ENCODE results near the gene NOS1AP.
"Not testable (repeated sequence)": the region's sequence is repeated elsewhere in the genome, so short reads cannot be mapped to it uniquely, and the experiment has no call there.

NOS1AP gene

GRCh38 chr1:162397943-162398560 lies 328.6 kb downstream of the NOS1AP start:
- DNase-seq = no peak

GRCh38 chr1:162398999-162399580 lies 329.6 kb downstream of the NOS1AP start:
- DNase-seq = no peak

- no peak for DNase-seq
These were observed 331.4 kb downstream of the NOS1AP start for GRCh38 chr1:162400790-162401355.

GRCh38 chr1:162404550-162405160 lies 335.2 kb downstream of the NOS1AP start:
- no peak for DNase-seq

GRCh38 chr1:162405800-162406199 lies 336.3 kb downstream of the NOS1AP start:
- no peak for DNase-seq

GRCh38 chr1:162406811-162407210 lies 337.3 kb downstream of the NOS1AP start:
- DNase-seq = no peak

- no peak for DNase-seq
These were observed 338.0 kb downstream of the NOS1AP start for GRCh38 chr1:162407539-162407938.

DNA sequence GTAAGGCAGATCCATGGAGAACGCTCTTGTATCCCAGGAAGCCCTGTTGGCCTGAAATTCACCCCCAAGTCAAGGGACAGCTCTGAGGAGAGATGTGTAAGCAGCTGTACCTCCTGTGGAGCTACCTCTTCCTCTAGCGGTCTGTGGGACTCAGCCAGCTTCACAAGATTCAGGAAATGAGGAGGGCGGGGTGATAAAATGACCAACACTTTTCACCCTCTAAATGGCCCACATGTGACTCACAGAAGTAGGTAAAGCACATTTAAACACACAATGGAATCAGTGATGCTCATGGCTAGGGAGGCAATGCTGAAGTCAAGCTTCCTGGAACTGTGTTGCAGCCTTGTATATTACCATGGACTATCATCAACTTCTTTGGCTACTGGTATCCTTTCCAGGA lies 342.5 kb downstream of the NOS1AP start, which contains the start of gene SH2D1B:
Gene SH2D1B, minus strand, starts transcription at position 135 of the 400 bp plus-strand sequence. Its CDS starts 120 bp downstream, at position 15.
- no peak for DNase-seq

DNA sequence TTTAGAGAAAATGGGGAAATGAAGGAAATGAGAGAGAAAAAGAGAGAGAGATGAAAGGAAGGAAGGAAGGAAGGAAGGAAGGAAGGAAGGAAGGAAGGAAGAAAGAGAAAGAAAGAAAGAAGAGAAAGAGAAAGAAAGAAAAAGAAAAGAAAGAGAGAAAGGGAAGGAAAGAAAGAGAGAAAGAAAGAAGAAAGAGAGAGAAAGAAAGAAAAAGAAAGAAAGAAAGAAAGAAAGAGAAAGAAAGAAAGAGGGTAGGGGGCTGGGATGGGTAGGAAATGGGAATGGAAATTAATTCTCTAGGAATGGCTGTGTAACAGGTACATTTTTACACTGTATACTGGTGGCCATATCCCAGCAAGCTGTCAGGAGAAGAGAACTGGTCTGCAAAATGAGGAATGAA lies 346.7 kb downstream of the NOS1AP start:
- DNase-seq = no peak

DNA sequence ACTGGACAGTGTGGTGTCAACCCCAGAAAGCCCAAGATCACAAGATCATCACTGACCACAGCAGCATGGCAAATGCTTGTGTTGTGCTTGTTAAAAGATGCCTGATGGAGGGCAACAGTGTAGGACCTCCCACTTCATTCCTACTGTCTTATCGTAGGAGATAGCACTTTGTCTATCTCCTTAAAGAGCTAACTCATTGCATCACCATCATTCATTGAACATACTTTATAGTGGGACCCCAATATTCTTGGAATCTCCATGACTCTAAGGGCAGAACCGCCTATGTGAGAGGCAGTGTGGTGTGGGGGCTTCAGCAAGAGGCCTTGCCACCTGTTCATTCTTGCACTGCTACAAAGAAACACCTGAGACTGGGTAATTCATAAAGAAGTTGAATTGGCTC lies 347.4 kb downstream of the NOS1AP start:
- DNase-seq = no peak

GRCh38 chr1:162417650-162418049 lies 348.2 kb downstream of the NOS1AP start:
- no peak for DNase-seq

GRCh38 chr1:162418584-162418983 lies 349.1 kb downstream of the NOS1AP start:
- not testable (repeated sequence) for DNase-seq

- not testable (repeated sequence) for DNase-seq
These were observed 350.0 kb downstream of the NOS1AP start for GRCh38 chr1:162419450-162419931.
